ENCODE data around the gene CLCN3.
"Not testable (repeated sequence)": the region's sequence is repeated elsewhere in the genome, so short reads cannot be mapped to it uniquely, and the experiment has no call there.

CLCN3 gene

DNA sequence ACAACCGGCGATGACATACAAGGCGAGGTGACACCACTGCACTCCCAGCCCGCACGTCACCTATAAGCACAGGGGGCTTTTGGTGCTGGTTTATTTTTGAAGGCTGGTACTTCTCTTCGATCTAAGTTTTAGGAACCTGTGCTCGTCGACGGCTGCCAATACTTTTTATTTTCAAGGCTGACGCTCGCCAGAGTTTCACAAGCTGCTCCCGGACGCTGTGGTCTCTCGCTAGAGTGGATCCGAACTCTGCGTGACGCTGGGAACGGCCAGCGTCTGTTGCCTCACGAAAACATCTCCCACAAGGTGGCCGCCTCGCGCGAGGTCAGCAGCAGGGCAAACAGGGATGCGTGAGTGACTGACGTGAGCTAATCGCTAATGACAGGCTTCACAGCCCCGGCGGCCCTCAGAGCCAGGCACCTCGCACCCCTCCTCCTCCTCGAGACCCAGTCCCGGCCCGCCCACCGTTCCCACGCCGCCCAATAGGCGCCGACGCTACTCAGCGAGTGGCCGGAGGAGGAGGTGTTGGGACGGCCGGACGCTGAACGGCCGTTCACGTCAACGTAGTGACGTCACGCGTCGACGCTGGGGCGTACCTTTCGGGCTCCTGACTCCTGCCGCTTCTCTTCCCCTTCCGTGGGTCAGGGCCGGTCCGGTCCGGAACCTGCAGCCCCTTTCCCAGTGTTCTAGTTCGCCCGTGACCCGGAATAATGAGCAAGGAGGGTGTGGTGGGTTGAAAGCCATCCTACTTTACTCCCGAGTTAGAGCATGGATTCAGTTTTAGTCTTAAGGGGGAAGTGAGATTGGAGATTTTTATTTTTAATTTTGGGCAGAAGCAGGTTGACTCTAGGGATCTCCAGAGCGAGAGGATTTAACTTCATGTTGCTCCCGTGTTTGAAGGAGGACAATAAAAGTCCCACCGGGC lies at the start of gene CLCN3:
CLCN3 (plus strand) TSS at position 621 of the 922 bp plus-strand sequence. CDS start 15,351 bp downstream, outside the sequence.
- peaks cover 5% of the 10 kb centered on the region for H3K79me2 ChIP-seq

DNA sequence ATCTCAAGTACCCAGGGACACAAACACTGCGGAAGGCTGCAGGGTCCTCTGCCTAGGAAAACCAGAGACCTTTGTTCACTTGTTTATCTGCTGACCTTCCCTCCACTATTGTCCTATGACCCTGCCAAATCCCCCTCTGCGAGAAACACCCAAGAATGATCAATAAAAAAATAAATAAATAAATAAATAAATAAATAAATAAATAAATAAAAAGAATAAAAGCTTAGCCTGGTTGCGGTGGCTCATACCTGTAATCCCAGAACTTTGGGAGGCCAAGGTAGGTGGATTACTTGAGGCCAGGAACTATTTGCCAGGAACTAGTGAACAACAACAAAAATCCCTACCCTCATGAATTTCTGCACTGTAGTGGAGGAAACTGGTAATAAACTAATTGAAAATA lies 49.4 kb upstream of the CLCN3 start:
- H3K9ac ChIP-seq; H3K79me2 ChIP-seq; H3K4me1 ChIP-seq; H3K4me3 ChIP-seq (ENCODE audit: low read depth, low read length); H2AFZ ChIP-seq; H3K36me3 ChIP-seq (ENCODE audit: control insufficient read depth, insufficient read depth, low read length); H3K27ac ChIP-seq; H3K4me2 ChIP-seq (ENCODE audit: low read length); H3K9me3 ChIP-seq (ENCODE audit: control insufficient read depth, low read length); H3K27me3 ChIP-seq (ENCODE audit: control insufficient read depth, insufficient read depth, low read length): not testable (repeated sequence)

More for the DNA sequence above, at the start of gene CLCN3:
- TF ChIP-seq, protein P1, sequence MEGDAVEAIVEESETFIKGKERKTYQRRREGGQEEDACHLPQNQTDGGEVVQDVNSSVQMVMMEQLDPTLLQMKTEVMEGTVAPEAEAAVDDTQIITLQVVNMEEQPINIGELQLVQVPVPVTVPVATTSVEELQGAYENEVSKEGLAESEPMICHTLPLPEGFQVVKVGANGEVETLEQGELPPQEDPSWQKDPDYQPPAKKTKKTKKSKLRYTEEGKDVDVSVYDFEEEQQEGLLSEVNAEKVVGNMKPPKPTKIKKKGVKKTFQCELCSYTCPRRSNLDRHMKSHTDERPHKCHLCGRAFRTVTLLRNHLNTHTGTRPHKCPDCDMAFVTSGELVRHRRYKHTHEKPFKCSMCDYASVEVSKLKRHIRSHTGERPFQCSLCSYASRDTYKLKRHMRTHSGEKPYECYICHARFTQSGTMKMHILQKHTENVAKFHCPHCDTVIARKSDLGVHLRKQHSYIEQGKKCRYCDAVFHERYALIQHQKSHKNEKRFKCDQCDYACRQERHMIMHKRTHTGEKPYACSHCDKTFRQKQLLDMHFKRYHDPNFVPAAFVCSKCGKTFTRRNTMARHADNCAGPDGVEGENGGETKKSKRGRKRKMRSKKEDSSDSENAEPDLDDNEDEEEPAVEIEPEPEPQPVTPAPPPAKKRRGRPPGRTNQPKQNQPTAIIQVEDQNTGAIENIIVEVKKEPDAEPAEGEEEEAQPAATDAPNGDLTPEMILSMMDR (IDR thresholded peaks at IDR 0.05) = no peak
- peak within 1 kb of the TSS; percentile 84 for H3K9ac ChIP-seq
- H3K4me1 ChIP-seq = no peaks in the 10 kb centered on the region
- peak within 1 kb of the TSS; percentile 97 for H3K27ac ChIP-seq
- H3K36me3 ChIP-seq (ENCODE audit: control insufficient read depth, insufficient read depth, low read length) = no peaks in the 10 kb centered on the region
- peak within 1 kb of the TSS; percentile 99 for H3K4me3 ChIP-seq (ENCODE audit: low read depth, low read length)
- no peaks in the 10 kb centered on the region for H3K27me3 ChIP-seq (ENCODE audit: control insufficient read depth, insufficient read depth, low read length)
- peak within 1 kb of the TSS; percentile 92 for H2AFZ ChIP-seq
- peak within 1 kb of the TSS; percentile 98 for H3K4me2 ChIP-seq (ENCODE audit: low read length)
- H3K9me3 ChIP-seq (ENCODE audit: control insufficient read depth, low read length) = no peaks in the 10 kb centered on the region

DNA sequence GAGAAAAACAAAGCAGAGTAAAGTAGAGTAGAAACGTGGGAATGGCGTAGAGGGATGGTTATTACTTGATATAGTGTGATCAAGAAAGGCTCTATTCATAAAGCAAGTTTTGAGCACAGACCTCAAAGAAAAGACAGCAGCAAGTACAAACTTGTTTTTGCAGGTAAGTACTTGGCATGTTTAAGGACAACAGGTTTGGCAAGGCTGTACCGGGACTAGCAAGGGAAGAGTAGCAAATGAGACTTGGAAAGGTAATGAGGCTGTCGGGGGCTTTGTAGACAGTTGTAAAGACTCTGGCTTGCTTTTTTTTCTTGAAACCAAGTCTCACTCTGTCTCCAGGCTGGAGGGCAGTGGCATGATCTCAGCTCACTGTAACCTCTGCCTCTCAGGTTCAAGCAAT lies 48.9 kb upstream of the CLCN3 start:
- TF ChIP-seq, protein P1 (IDR thresholded peaks at IDR 0.05) = no peak
- no peak overlapping the region for H3K4me2 ChIP-seq (ENCODE audit: low read length)
- H3K36me3 ChIP-seq (ENCODE audit: control insufficient read depth, insufficient read depth, low read length) = no peaks in the 10 kb centered on the region
- no peak overlapping the region for H2AFZ ChIP-seq
- no peaks in the 10 kb centered on the region for H3K4me1 ChIP-seq
- no peak overlapping the region for H3K4me3 ChIP-seq (ENCODE audit: low read depth, low read length)
- no peaks in the 10 kb centered on the region for H3K27me3 ChIP-seq (ENCODE audit: control insufficient read depth, insufficient read depth, low read length)
- H3K79me2 ChIP-seq = no peaks in the 10 kb centered on the region
- no peak overlapping the region for H3K27ac ChIP-seq
- H3K9me3 ChIP-seq (ENCODE audit: control insufficient read depth, low read length) = no peaks in the 10 kb centered on the region
- no peak overlapping the region for H3K9ac ChIP-seq

DNA sequence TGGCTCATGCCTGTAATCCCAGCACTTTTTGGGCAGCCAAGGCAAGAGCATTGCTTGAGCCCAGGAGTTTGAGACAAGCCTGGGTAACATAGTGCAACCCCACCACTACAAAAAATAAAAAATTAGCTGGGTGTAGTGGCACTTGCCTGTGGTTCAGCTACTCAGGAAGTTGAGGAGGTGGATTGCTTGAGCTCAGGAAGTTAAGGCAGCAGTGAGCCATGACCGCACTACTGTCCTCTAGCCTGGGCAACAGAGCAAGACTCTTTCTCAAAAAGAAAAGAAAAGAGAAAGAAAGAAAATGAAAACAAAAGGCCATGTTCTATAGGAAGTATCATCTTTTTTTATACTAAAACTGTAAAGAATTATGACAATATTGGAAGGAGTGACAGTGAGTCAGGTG lies 46.5 kb upstream of the CLCN3 start:
- H3K4me2 ChIP-seq (ENCODE audit: low read length) = no peak overlapping the region
- no peak overlapping the region for H3K9ac ChIP-seq
- H3K79me2 ChIP-seq = no peaks in the 10 kb centered on the region
- TF ChIP-seq, protein P1 (IDR thresholded peaks at IDR 0.05) = no peak
- H3K36me3 ChIP-seq (ENCODE audit: control insufficient read depth, insufficient read depth, low read length) = no peaks in the 10 kb centered on the region
- no peaks in the 10 kb centered on the region for H3K4me1 ChIP-seq
- no peaks in the 10 kb centered on the region for H3K27me3 ChIP-seq (ENCODE audit: control insufficient read depth, insufficient read depth, low read length)
- H3K27ac ChIP-seq = no peak overlapping the region
- no peak overlapping the region for H2AFZ ChIP-seq
- no peak overlapping the region for H3K4me3 ChIP-seq (ENCODE audit: low read depth, low read length)
- H3K9me3 ChIP-seq (ENCODE audit: control insufficient read depth, low read length) = no peaks in the 10 kb centered on the region

DNA sequence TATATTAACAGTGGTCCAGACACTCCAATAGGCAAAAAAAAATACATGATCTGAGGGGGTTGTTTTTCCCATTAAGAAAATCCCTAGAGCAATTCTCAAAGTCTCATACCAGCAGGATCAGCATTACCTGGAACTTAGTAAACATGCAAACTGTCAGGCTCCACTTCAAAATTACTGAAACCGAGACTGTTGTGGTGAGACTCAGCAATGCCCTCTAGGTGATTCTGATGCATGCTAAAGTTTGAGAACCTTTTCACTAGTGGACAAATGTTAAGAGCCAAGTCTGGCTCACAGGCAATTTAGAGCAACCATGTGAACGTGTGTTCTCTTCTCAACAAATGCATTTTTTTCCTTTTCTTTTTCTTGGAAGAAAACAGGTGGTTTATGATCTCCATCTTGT lies 38.2 kb upstream of the CLCN3 start:
- TF ChIP-seq, protein P1 (IDR thresholded peaks at IDR 0.05) = no peak
- H3K4me2 ChIP-seq (ENCODE audit: low read length) = no peak overlapping the region
- H3K79me2 ChIP-seq = no peaks in the 10 kb centered on the region
- H3K9ac ChIP-seq = no peak overlapping the region
- H3K27ac ChIP-seq = no peak overlapping the region
- H3K9me3 ChIP-seq (ENCODE audit: control insufficient read depth, low read length) = no peaks in the 10 kb centered on the region
- H2AFZ ChIP-seq = no peak overlapping the region
- H3K4me3 ChIP-seq (ENCODE audit: low read depth, low read length) = no peak overlapping the region
- H3K4me1 ChIP-seq = no peaks in the 10 kb centered on the region
- no peaks in the 10 kb centered on the region for H3K36me3 ChIP-seq (ENCODE audit: control insufficient read depth, insufficient read depth, low read length)
- no peaks in the 10 kb centered on the region for H3K27me3 ChIP-seq (ENCODE audit: control insufficient read depth, insufficient read depth, low read length)

Data from parathyroid adenoma (tissue), 2 donors.